ENCODE results near the gene CCN5. TPM values are rescaled to one million over a fixed set of nuclear protein-coding genes. Genes with fewer than 3 reads are reported as not detected.

Gene CCN5
- total and polyA plus RNA-seq, 2 of the 13 experiments (the other 11 are each of a cell fraction or from before 2014, with no cell fraction given), result 0.12 TPM; not detected in 1

DNA sequence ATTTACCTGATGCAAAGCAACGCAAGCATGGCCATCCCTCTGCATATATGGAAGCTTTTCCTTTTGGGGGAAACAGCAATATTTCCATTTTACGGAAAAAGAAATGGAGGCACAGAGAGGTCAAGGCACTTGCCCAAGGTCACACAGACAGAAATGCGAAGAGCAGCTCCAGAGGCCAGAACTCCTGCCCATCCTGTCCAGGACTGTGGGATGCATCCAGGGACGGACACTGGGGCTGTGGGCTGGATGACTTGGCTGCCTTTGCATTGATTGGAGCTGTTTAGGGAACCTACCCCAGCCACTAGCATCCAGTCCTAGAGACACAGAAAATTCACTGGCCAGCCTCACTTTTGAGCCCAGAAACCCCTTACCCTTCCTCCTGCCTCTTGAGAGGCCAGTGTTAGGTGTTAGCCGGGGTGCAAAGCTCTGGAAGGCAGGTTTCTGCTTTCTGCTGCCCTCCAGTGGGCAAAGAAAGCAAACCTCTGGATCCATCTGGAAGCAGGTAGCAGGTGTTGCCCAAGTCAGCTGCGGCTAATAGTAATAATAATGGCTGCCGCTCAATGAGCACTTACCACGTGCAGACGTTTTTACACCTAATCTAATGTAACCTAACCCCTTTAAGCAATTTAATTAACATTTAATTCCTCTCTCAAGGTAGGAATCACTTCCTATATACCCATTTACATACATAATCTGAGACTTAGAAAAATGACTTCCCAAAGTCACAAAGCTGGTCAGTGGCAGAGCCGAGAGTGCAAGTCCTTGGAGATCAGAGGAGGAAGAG is 31.7 kb upstream of the CCN5 start:
- Histone ChIP-seq H3K36me3 (replicated peaks in 1 of 2; ENCODE audit: control insufficient read depth in 1 of 2, insufficient read depth in 2 of 2, low read length in 2 of 2) (no peaks in the 10 kb centered on the region), H2AFZ (ENCODE audit: low read length) (no peak overlapping the region), H3K79me2 (ENCODE audit: insufficient read depth, low read length) (no peaks in the 10 kb centered on the region), H3K4me3 (replicated peaks in 1 of 3; ENCODE audit: insufficient read depth in 1 of 3, low read depth in 2 of 3, low read length in 3 of 3) (no peak overlapping the region), H4K20me1 (ENCODE audit: insufficient read depth, low read length) (no peaks in the 10 kb centered on the region), H3K27ac (ENCODE audit: extremely low read length, insufficient read depth, low read length) (no peak overlapping the region), H3K9me3 (ENCODE audit: low read length) (no peaks in the 10 kb centered on the region), H3K27me3 (ENCODE audit: control insufficient read depth in 1 of 2, insufficient read depth in 2 of 2, low read length in 2 of 2) (peaks cover 0 to 3% of the 10 kb centered on the region in 2 experiments; a peak in 2 of 5 replicates), H3K4me2 (ENCODE audit: low read depth, low read length) (no peak overlapping the region), H3K9ac (ENCODE audit: insufficient read depth, low read depth, low read length) (no peak overlapping the region), H3K4me1 (ENCODE audit: insufficient read depth, low read length) (peaks cover 15% of the 10 kb centered on the region)
- in situ Hi-C loops (cut with HindIII; ENCODE audit: extremely low pct_ligation_motif_present, low pct_unique_long_range_greater_than_20kb) (no loop called here), intact Hi-C loops (cut with micrococcal nuclease; ENCODE audit: unreplicated experiment) (loop anchor here (10.0 kb wide), 1 partner anchor 469 kb away; the partner anchor contains the start of gene OSER1)
- no TSS peak for BruUV-seq (replicated peaks)
- CTCF ChIA-PET (ENCODE audit: low intra/inter-chr PET ratio, low total read pairs), result interaction anchor here (4.9 to 6.7 kb wide), 2 partner anchors 51 to 183 kb away, joined by 44 to 170 read pairs; no protein-coding TSS in a partner anchor
- no peak for FAIRE-seq
- POLR2A ChIA-PET, result no interaction called here
- peak; percentile 80 for ATAC-seq
- peak; percentile 63 for DNase-seq (ENCODE audit: low spot score)
- WGBS (ENCODE audit: low lambda C conversion rate), result 17% methylated on average over 10 of the region's 10 CpGs
- TF ChIP-seq, protein P1, sequence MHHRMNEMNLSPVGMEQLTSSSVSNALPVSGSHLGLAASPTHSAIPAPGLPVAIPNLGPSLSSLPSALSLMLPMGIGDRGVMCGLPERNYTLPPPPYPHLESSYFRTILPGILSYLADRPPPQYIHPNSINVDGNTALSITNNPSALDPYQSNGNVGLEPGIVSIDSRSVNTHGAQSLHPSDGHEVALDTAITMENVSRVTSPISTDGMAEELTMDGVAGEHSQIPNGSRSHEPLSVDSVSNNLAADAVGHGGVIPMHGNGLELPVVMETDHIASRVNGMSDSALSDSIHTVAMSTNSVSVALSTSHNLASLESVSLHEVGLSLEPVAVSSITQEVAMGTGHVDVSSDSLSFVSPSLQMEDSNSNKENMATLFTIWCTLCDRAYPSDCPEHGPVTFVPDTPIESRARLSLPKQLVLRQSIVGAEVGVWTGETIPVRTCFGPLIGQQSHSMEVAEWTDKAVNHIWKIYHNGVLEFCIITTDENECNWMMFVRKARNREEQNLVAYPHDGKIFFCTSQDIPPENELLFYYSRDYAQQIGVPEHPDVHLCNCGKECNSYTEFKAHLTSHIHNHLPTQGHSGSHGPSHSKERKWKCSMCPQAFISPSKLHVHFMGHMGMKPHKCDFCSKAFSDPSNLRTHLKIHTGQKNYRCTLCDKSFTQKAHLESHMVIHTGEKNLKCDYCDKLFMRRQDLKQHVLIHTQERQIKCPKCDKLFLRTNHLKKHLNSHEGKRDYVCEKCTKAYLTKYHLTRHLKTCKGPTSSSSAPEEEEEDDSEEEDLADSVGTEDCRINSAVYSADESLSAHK (CRISPR knock-in tag; IDR thresholded peaks at IDR 0.05; ENCODE audit: borderline replicate concordance), result no peak
- TF ChIP-seq KLF12 (CRISPR knock-in tag; IDR thresholded peaks at IDR 0.05; ENCODE audit: borderline replicate concordance) (no peak), ELF3 (CRISPR knock-in tag; IDR thresholded peaks at IDR 0.05) (0 out of 2 replicates have a peak, but pooled peaks have one; percentile 38), ZFP37 (CRISPR knock-in tag; IDR thresholded peaks at IDR 0.05; ENCODE audit: borderline replicate concordance) (no peak), RAD21 (CRISPR knock-in tag; IDR thresholded peaks at IDR 0.05) (peak; percentile 52; the same call in 1 of the 2 replicates), XRCC5 (optimal IDR thresholded peaks at IDR 0.05; ENCODE audit: low read length) (peak; percentile 45)
- TF ChIP-seq, protein P2, sequence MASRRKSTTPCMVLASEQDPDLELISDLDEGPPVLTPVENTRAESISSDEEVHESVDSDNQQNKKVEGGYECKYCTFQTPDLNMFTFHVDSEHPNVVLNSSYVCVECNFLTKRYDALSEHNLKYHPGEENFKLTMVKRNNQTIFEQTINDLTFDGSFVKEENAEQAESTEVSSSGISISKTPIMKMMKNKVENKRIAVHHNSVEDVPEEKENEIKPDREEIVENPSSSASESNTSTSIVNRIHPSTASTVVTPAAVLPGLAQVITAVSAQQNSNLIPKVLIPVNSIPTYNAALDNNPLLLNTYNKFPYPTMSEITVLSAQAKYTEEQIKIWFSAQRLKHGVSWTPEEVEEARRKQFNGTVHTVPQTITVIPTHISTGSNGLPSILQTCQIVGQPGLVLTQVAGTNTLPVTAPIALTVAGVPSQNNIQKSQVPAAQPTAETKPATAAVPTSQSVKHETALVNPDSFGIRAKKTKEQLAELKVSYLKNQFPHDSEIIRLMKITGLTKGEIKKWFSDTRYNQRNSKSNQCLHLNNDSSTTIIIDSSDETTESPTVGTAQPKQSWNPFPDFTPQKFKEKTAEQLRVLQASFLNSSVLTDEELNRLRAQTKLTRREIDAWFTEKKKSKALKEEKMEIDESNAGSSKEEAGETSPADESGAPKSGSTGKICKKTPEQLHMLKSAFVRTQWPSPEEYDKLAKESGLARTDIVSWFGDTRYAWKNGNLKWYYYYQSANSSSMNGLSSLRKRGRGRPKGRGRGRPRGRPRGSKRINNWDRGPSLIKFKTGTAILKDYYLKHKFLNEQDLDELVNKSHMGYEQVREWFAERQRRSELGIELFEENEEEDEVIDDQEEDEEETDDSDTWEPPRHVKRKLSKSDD (CRISPR knock-in tag; IDR thresholded peaks at IDR 0.05; ENCODE audit: low read depth), result no peak
- TF ChIP-seq, protein P3, sequence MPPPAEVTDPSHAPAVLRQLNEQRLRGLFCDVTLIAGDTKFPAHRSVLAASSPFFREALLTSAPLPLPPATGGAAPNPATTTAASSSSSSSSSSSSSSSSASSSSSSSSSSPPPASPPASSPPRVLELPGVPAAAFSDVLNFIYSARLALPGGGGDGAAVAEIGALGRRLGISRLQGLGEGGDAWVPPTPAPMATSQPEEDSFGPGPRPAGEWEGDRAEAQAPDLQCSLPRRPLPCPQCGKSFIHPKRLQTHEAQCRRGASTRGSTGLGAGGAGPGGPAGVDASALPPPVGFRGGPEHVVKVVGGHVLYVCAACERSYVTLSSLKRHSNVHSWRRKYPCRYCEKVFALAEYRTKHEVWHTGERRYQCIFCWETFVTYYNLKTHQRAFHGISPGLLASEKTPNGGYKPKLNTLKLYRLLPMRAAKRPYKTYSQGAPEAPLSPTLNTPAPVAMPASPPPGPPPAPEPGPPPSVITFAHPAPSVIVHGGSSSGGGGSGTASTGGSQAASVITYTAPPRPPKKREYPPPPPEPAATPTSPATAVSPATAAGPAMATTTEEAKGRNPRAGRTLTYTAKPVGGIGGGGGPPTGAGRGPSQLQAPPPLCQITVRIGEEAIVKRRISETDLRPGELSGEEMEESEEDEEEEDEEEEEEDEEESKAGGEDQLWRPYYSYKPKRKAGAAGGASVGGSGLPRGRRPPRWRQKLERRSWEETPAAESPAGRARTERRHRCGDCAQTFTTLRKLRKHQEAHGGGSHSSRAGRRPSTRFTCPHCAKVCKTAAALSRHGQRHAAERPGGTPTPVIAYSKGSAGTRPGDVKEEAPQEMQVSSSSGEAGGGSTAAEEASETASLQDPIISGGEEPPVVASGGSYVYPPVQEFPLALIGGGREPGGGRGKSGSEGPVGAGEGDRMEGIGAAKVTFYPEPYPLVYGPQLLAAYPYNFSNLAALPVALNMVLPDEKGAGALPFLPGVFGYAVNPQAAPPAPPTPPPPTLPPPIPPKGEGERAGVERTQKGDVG (CRISPR knock-in tag; IDR thresholded peaks at IDR 0.05; ENCODE audit: borderline replicate concordance), result no peak
- TF ChIP-seq, protein P4, sequence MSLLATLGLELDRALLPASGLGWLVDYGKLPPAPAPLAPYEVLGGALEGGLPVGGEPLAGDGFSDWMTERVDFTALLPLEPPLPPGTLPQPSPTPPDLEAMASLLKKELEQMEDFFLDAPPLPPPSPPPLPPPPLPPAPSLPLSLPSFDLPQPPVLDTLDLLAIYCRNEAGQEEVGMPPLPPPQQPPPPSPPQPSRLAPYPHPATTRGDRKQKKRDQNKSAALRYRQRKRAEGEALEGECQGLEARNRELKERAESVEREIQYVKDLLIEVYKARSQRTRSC (CRISPR knock-in tag; IDR thresholded peaks at IDR 0.05; ENCODE audit: low read depth), result no peak
